Hepatocyte (in vitro differentiated cells): Measurements from ENCODE around the gene TCEANC2. TPM values are rescaled to one million over a fixed set of nuclear protein-coding genes. Genes with fewer than 3 reads are reported as not detected.

ENCODE experiments used
- DNase-seq: peaks from one replicate; pipeline ENCODE4 v3.0.0-alpha.2; 2016; ENCODE audit warnings: low spot score
- H2AFZ ChIP-seq: fragments of 200-600 bp; sonication (generic); 2 replicates; pipeline ENCODE4 v1.6.0; 2016; ENCODE audit warnings: antibody characterized with exemption, mild to moderate bottlenecking
- H3K27ac ChIP-seq: fragments of 200-600 bp; sonication (generic); 2 replicates; pipeline ENCODE4 v1.5.1; 2016; ENCODE audit warnings: mild to moderate bottlenecking
- H3K27me3 ChIP-seq: fragments of 200-600 bp; sonication (generic); 2 replicates; pipeline ENCODE4 v1.6.1; 2016
- H3K36me3 ChIP-seq: fragments of 200-600 bp; sonication (generic); replicated peaks from 2 replicates; pipeline ENCODE4 v1.5.1; 2016; ENCODE audit warnings: low read depth; ENCODE audit not compliant: insufficient read depth
- H3K4me1 ChIP-seq: fragments of 200-600 bp; sonication (generic); 2 replicates; pipeline ENCODE4 v1.5.1; 2016; ENCODE audit warnings: mild to moderate bottlenecking, moderate library complexity; ENCODE audit not compliant: insufficient read depth
- H3K4me2 ChIP-seq: fragments of 200-600 bp; sonication (generic); 2 replicates; pipeline ENCODE4 v1.6.0; 2016
- H3K4me3 ChIP-seq: fragments of 200-600 bp; sonication (generic); 2 replicates; pipeline ENCODE4 v1.5.1; 2016; ENCODE audit warnings: mild to moderate bottlenecking
- H3K79me2 ChIP-seq: fragments of 200-600 bp; sonication (generic); 2 replicates; pipeline ENCODE4 v1.6.0; 2017; ENCODE audit warnings: mild to moderate bottlenecking
- H3K9me2 ChIP-seq: fragments of 200-600 bp; sonication (generic); replicated peaks from 2 replicates; pipeline ENCODE4 v1.6.0; 2017; ENCODE audit warnings: mild to moderate bottlenecking; ENCODE audit not compliant: insufficient read depth
- H3K9me3 ChIP-seq: fragments of 200-600 bp; sonication (generic); 2 replicates; pipeline ENCODE4 v1.5.1; 2016; ENCODE audit warnings: low read depth, mild to moderate bottlenecking
- H4K20me1 ChIP-seq: fragments of 200-600 bp; sonication (generic); 2 replicates; pipeline ENCODE4 v1.6.0; 2016; ENCODE audit warnings: mild to moderate bottlenecking; ENCODE audit not compliant: insufficient read depth, poor library complexity, severe bottlenecking
- EZH2 ChIP-seq: fragments of 200-600 bp; sonication (generic); IDR thresholded peaks from 2 replicates; pipeline ENCODE4 v1.6.1; 2016; ENCODE audit warnings: antibody characterized with exemption, mild to moderate bottlenecking, borderline replicate concordance
- EZH2phosphoT487 ChIP-seq: fragments of 200-600 bp; sonication (generic); IDR thresholded peaks from one replicate; pipeline ENCODE4 v1.6.1; 2018; ENCODE audit warnings: antibody characterized with exemption, mild to moderate bottlenecking, low read depth, moderate library complexity; ENCODE audit not compliant: unreplicated experiment, severe bottlenecking
- WGBS: methylation state at CpG from one replicate; pipeline ENCODE4 v1.1.6; 2016; ENCODE audit warnings: low lambda C conversion rate; ENCODE audit errors: missing lambda C conversion rate; 5-methylcytosine and 5-hydroxymethylcytosine counted together
- polyA plus RNA-seq: library from polyadenylated mRNA; unstranded; fragments of >200 nt; fragmentation: Nextera tagmentation; extraction: Ambion mirVana; gene quantifications from 2 replicates; pipeline ENCODE4 v1.2.1, GENCODE V29; 2016
- total RNA-seq: library from RNA; depleted of rRNA; stranded (reverse); fragments of >200 nt; gene quantifications from 2 replicates; pipeline ENCODE4 v1.2.3, GENCODE V29; 2014
- TF ChIP-seq, protein P1 (sequence below): fragments of 200-600 bp; sonication (generic); IDR thresholded peaks from 2 replicates; pipeline ENCODE4 v1.5.1; 2016; ENCODE audit warnings: antibody characterized with exemption, mild to moderate bottlenecking; ENCODE audit not compliant: poor library complexity

The TCEANC2 gene
- total and polyA plus RNA-seq, 2 experiments from 2014 or later, result 3.0 to 3.2 TPM

- no peaks in the 10 kb centered on the region for H3K79me2 ChIP-seq
- H3K4me3 ChIP-seq, result no peak overlapping the region
- H3K27ac ChIP-seq, result no peak overlapping the region
- H4K20me1 ChIP-seq, result no peaks in the 10 kb centered on the region
- TF ChIP-seq EZH2phosphoT487, result no peak
- TF ChIP-seq, protein P1, sequence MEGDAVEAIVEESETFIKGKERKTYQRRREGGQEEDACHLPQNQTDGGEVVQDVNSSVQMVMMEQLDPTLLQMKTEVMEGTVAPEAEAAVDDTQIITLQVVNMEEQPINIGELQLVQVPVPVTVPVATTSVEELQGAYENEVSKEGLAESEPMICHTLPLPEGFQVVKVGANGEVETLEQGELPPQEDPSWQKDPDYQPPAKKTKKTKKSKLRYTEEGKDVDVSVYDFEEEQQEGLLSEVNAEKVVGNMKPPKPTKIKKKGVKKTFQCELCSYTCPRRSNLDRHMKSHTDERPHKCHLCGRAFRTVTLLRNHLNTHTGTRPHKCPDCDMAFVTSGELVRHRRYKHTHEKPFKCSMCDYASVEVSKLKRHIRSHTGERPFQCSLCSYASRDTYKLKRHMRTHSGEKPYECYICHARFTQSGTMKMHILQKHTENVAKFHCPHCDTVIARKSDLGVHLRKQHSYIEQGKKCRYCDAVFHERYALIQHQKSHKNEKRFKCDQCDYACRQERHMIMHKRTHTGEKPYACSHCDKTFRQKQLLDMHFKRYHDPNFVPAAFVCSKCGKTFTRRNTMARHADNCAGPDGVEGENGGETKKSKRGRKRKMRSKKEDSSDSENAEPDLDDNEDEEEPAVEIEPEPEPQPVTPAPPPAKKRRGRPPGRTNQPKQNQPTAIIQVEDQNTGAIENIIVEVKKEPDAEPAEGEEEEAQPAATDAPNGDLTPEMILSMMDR, result peak; percentile 74
- H3K9me2 ChIP-seq, result no peaks in the 10 kb centered on the region
- H3K27me3 ChIP-seq, result no peaks in the 10 kb centered on the region
- no peak overlapping the region for H3K4me2 ChIP-seq
- no peaks in the 10 kb centered on the region for H3K36me3 ChIP-seq
- no peaks in the 10 kb centered on the region for H3K4me1 ChIP-seq
- WGBS, result 67% methylated on average over 8 of the region's 8 CpGs
- H2AFZ ChIP-seq, result no peak overlapping the region
- peak; percentile 87 for DNase-seq
- H3K9me3 ChIP-seq, result no peaks in the 10 kb centered on the region
These were observed 28.2 kb downstream of the TCEANC2 start for GRCh38 chr1:54081306-54082270.

GRCh38 chr1:54084794-54085193, 31.4 kb downstream of the TCEANC2 start:
- no peak for DNase-seq
- Histone ChIP-seq H2AFZ (no peak overlapping the region), H4K20me1 (no peaks in the 10 kb centered on the region), H3K36me3 (no peaks in the 10 kb centered on the region), H3K4me3 (no peak overlapping the region), H3K27ac (no peak overlapping the region), H3K9me3 (no peaks in the 10 kb centered on the region), H3K9me2 (no peaks in the 10 kb centered on the region), H3K4me2 (no peak overlapping the region), H3K79me2 (no peaks in the 10 kb centered on the region), H3K27me3 (no peaks in the 10 kb centered on the region), H3K4me1 (no peaks in the 10 kb centered on the region)
- TF ChIP-seq, protein P1, result no peak
- WGBS, result 95% methylated on average over 2 of the region's 2 CpGs

GRCh38 chr1:54086754-54087153, 33.3 kb downstream of the TCEANC2 start:
- Histone ChIP-seq H2AFZ (no peak overlapping the region), H3K9me3 (no peaks in the 10 kb centered on the region), H3K9me2 (no peaks in the 10 kb centered on the region), H3K4me3 (no peak overlapping the region), H3K27ac (no peak overlapping the region), H3K4me1 (no peaks in the 10 kb centered on the region), H4K20me1 (no peaks in the 10 kb centered on the region), H3K4me2 (no peak overlapping the region), H3K36me3 (no peaks in the 10 kb centered on the region), H3K27me3 (no peaks in the 10 kb centered on the region), H3K79me2 (no peaks in the 10 kb centered on the region)
- 73% methylated on average over 1 of the region's 1 CpG for WGBS
- no peak for DNase-seq
- no peak for TF ChIP-seq EZH2
- TF ChIP-seq, protein P1, result no peak
